GM08714 (cell line): ENCODE results near the gene CYTH3.
"Not testable (repeated sequence)": the region's sequence is repeated elsewhere in the genome, so short reads cannot be mapped to it uniquely, and the experiment has no call there.

Experiments used
- H3K4me3 ChIP-seq: fragments of 200-500 bp; sonication (Bioruptor generic); 2 replicates; pipeline ENCODE4 v1.5.1; 2014; ENCODE audit warnings: mild to moderate bottlenecking, low read length, inconsistent platforms
- ZNF274 ChIP-seq: IDR thresholded peaks from 2 replicates; pipeline ENCODE4 v1.6.1; 2012; ENCODE audit warnings: mild to moderate bottlenecking, low read depth, low read length

The CYTH3 gene

GRCh38 chr7:6238309-6238925 is 34.0 kb downstream of the CYTH3 start:
- no peak for TF ChIP-seq ZNF274
- H3K4me3 ChIP-seq: no peak overlapping the region

GRCh38 chr7:6237730-6238129 is 34.7 kb downstream of the CYTH3 start:
- no peak for TF ChIP-seq ZNF274
- H3K4me3 ChIP-seq: no peak overlapping the region

- no peak for TF ChIP-seq ZNF274
These were observed 35.4 kb downstream of the CYTH3 start for GRCh38 chr7:6237011-6237410.

GRCh38 chr7:6235029-6235871 is 37.2 kb downstream of the CYTH3 start:
- no peak overlapping the region for H3K4me3 ChIP-seq
- no peak for TF ChIP-seq ZNF274

More at GRCh38 chr7:6237011-6237410, 35.4 kb downstream of the CYTH3 start:
- H3K4me3 ChIP-seq: no peak overlapping the region

- H3K4me3 ChIP-seq: no peak overlapping the region
- TF ChIP-seq ZNF274: no peak
These were observed 38.0 kb downstream of the CYTH3 start for GRCh38 chr7:6234384-6234783.

GRCh38 chr7:6232534-6232933 is 39.9 kb downstream of the CYTH3 start:
- no peak overlapping the region for H3K4me3 ChIP-seq

GRCh38 chr7:6232116-6232515 is 40.3 kb downstream of the CYTH3 start:
- no peak for TF ChIP-seq ZNF274
- no peak overlapping the region for H3K4me3 ChIP-seq

More at GRCh38 chr7:6232534-6232933, 39.9 kb downstream of the CYTH3 start:
- TF ChIP-seq ZNF274: no peak

- no peak for TF ChIP-seq ZNF274
- no peak overlapping the region for H3K4me3 ChIP-seq
These were observed 41.2 kb downstream of the CYTH3 start for GRCh38 chr7:6231184-6231583.

- H3K4me3 ChIP-seq: not testable (repeated sequence)
These were observed 43.1 kb downstream of the CYTH3 start for GRCh38 chr7:6229284-6229683.

- TF ChIP-seq ZNF274: no peak
- H3K4me3 ChIP-seq: peak overlapping the region; percentile 48; the same call in 1 of the 2 replicates
These were observed 43.8 kb downstream of the CYTH3 start for GRCh38 chr7:6228361-6229229.

- H3K4me3 ChIP-seq: no peak overlapping the region
- TF ChIP-seq ZNF274: no peak
These were observed 45.1 kb downstream of the CYTH3 start for GRCh38 chr7:6227294-6227846.

- TF ChIP-seq ZNF274: no peak
- H3K4me3 ChIP-seq: no peak overlapping the region
These were observed 46.1 kb downstream of the CYTH3 start for GRCh38 chr7:6226194-6226799.

GRCh38 chr7:6223411-6223810 is 49.0 kb downstream of the CYTH3 start:
- not testable (repeated sequence) for H3K4me3 ChIP-seq

- H3K4me3 ChIP-seq: not testable (repeated sequence)
These were observed 49.4 kb downstream of the CYTH3 start for GRCh38 chr7:6223010-6223409.
